WTC11 (cell line): ENCODE measurements around the gene TYMS. TPM values are rescaled to one million over a fixed set of nuclear protein-coding genes. Genes with fewer than 3 reads are reported as not detected.

Source experiments
- ATAC-seq: fragments of 200-7000 bp; cut with Tn5 transposase; 2 replicates; pipeline ENCODE4 v1.10.0; 2021; ENCODE audit warnings: mild to moderate bottlenecking, moderate library complexity
- CTCF ChIA-PET: fragments of 300-600 bp; sonication (Branson Sonifier 250); formaldehyde crosslinking; loops from one replicate; lab custom pipeline; 2021; ENCODE audit warnings: antibody characterized with exemption; lab: Charles Lee
- POLR2A ChIA-PET: fragments of 350-600 bp; sonication (Branson Sonifier 250); formaldehyde crosslinking; loops from one replicate; lab custom pipeline; 2021; ENCODE audit warnings: antibody characterized with exemption; lab: Charles Lee
- DNase-seq: peaks from one replicate; pipeline ENCODE4 v3.0.0; 2021; ENCODE audit warnings: low spot score
- H3K27ac Mint-ChIP-seq: 2 replicates; pipeline ENCODE4 v1.8.0; 2021; ENCODE audit warnings: mixed read lengths
- H3K27me3 Mint-ChIP-seq: 2 replicates; pipeline ENCODE4 v1.8.0; 2021; ENCODE audit warnings: low read depth, mild to moderate bottlenecking, moderate library complexity, mixed read lengths
- H3K36me3 Mint-ChIP-seq: 2 replicates; pipeline ENCODE4 v1.8.0; 2021; ENCODE audit warnings: mixed read lengths
- H3K4me1 Mint-ChIP-seq: 2 replicates; pipeline ENCODE4 v1.8.0; 2022; ENCODE audit warnings: mixed read lengths
- H3K4me3 Mint-ChIP-seq: 2 replicates; pipeline ENCODE4 v1.8.0; 2021; ENCODE audit warnings: mild to moderate bottlenecking, moderate library complexity, mixed read lengths
- H3K9me3 Mint-ChIP-seq: 2 replicates; pipeline ENCODE4 v1.8.0; 2021; ENCODE audit warnings: mixed read lengths
- ATF1 ChIP-seq: sonication (generic); formaldehyde crosslinking; IDR thresholded peaks from 2 replicates; pipeline ENCODE4 v1.8.1; 2023; ENCODE audit warnings: mild to moderate bottlenecking, moderate library complexity, missing genetic modification reagents
- EMX1 ChIP-seq: fragments of 250-450 bp; sonication (Bioruptor Pico); IDR thresholded peaks from 2 replicates; pipeline ENCODE4 v1.8.0; 2021; ENCODE audit warnings: mild to moderate bottlenecking
- FOXJ3 ChIP-seq: sonication (generic); formaldehyde crosslinking; IDR thresholded peaks from 2 replicates; pipeline ENCODE4 v1.9.0; 2021; ENCODE audit warnings: missing genetic modification reagents, mild to moderate bottlenecking, borderline replicate concordance
- FOXK1 ChIP-seq: sonication (generic); formaldehyde crosslinking; IDR thresholded peaks from 2 replicates; pipeline ENCODE4 v1.8.0; 2022; ENCODE audit warnings: mild to moderate bottlenecking, moderate library complexity, missing genetic modification reagents
- IRF2 ChIP-seq: sonication (generic); formaldehyde crosslinking; IDR thresholded peaks from 2 replicates; pipeline ENCODE4 v1.8.0; 2022; ENCODE audit warnings: low read depth, missing genetic modification reagents, borderline replicate concordance
- MXD4 ChIP-seq: fragments of 250-450 bp; sonication (Bioruptor Pico); IDR thresholded peaks from 2 replicates; pipeline ENCODE4 v1.8.0; 2021; ENCODE audit warnings: mild to moderate bottlenecking, moderate library complexity, borderline replicate concordance
- NFATC4 ChIP-seq: fragments of 250-450 bp; sonication (Bioruptor Pico); IDR thresholded peaks from 2 replicates; pipeline ENCODE4 v1.9.0; 2021; ENCODE audit warnings: mild to moderate bottlenecking
- NFYB ChIP-seq: sonication (generic); formaldehyde crosslinking; conservative IDR thresholded peaks from 2 replicates; pipeline ENCODE4 v1.8.0; 2022; ENCODE audit warnings: low read depth, missing genetic modification reagents
- NR2C2 ChIP-seq: sonication (generic); formaldehyde crosslinking; IDR thresholded peaks from 2 replicates; pipeline ENCODE4 v1.8.0; 2022; ENCODE audit warnings: mild to moderate bottlenecking, missing genetic modification reagents
- RELA ChIP-seq: sonication (generic); formaldehyde crosslinking; IDR thresholded peaks from 2 replicates; pipeline ENCODE4 v1.8.1; 2022; ENCODE audit warnings: missing genetic modification reagents, mild to moderate bottlenecking, borderline replicate concordance
- SOX15 ChIP-seq: fragments of 250-450 bp; sonication (Bioruptor Pico); IDR thresholded peaks from 2 replicates; pipeline ENCODE4 v1.9.0; 2021; ENCODE audit warnings: mild to moderate bottlenecking
- SP1 ChIP-seq: sonication (generic); formaldehyde crosslinking; conservative IDR thresholded peaks from 2 replicates; pipeline ENCODE4 v1.8.1; 2022; ENCODE audit warnings: missing genetic modification reagents
- TCF7 ChIP-seq: sonication (generic); formaldehyde crosslinking; IDR thresholded peaks from 2 replicates; pipeline ENCODE4 v1.8.0; 2022; ENCODE audit warnings: mild to moderate bottlenecking, low read depth, missing genetic modification reagents, moderate library complexity
- ZBTB21 ChIP-seq: sonication (generic); formaldehyde crosslinking; IDR thresholded peaks from 2 replicates; pipeline ENCODE4 v1.8.1; 2023; ENCODE audit warnings: mild to moderate bottlenecking, missing genetic modification reagents, borderline replicate concordance
- ZNF121 ChIP-seq: sonication (generic); formaldehyde crosslinking; IDR thresholded peaks from 2 replicates; pipeline ENCODE4 v1.8.0; 2023; ENCODE audit warnings: missing genetic modification reagents
- ZNF219 ChIP-seq: sonication (generic); formaldehyde crosslinking; IDR thresholded peaks from 2 replicates; pipeline ENCODE4 v1.8.0; 2023; ENCODE audit warnings: missing genetic modification reagents, mild to moderate bottlenecking, borderline replicate concordance
- ZNF396 ChIP-seq: fragments of 250-450 bp; sonication (Bioruptor Pico); IDR thresholded peaks from 2 replicates; pipeline ENCODE4 v1.8.0; 2021; ENCODE audit warnings: mild to moderate bottlenecking, moderate library complexity, borderline replicate concordance
- total RNA-seq: library from RNA; stranded (reverse); gene quantifications from 3 replicates; pipeline ENCODE4 v1.2.3, GENCODE V29; 2021
- TF ChIP-seq, protein P1 (sequence below): sonication (generic); formaldehyde crosslinking; conservative IDR thresholded peaks from 2 replicates; pipeline ENCODE4 v1.8.1; 2022; ENCODE audit warnings: mild to moderate bottlenecking, missing genetic modification reagents
- TF ChIP-seq, protein P2 (sequence below): sonication (generic); formaldehyde crosslinking; IDR thresholded peaks from 2 replicates; pipeline ENCODE4 v1.8.1; 2023; ENCODE audit warnings: mild to moderate bottlenecking, missing genetic modification reagents, moderate library complexity
- TF ChIP-seq, protein P3 (sequence below): sonication (generic); formaldehyde crosslinking; IDR thresholded peaks from 2 replicates; pipeline ENCODE4 v1.8.0; 2022; ENCODE audit warnings: mild to moderate bottlenecking, missing genetic modification reagents
- TF ChIP-seq, protein P4 (sequence below): fragments of 200-600 bp; IDR thresholded peaks from 2 replicates; pipeline ENCODE4 v1.8.0; 2022; ENCODE audit warnings: antibody characterized with exemption
- TF ChIP-seq, protein P5 (sequence below): fragments of 250-450 bp; sonication (Bioruptor Pico); IDR thresholded peaks from 2 replicates; pipeline ENCODE4 v1.8.0; 2021; ENCODE audit warnings: mild to moderate bottlenecking
- TF ChIP-seq, protein P6 (sequence below): sonication (generic); formaldehyde crosslinking; IDR thresholded peaks from 2 replicates; pipeline ENCODE4 v1.8.1; 2022; ENCODE audit warnings: mild to moderate bottlenecking, moderate library complexity, missing genetic modification reagents

TYMS gene
- total RNA-seq, 1 experiment from 2014 or later, result 86.4 TPM

DNA sequence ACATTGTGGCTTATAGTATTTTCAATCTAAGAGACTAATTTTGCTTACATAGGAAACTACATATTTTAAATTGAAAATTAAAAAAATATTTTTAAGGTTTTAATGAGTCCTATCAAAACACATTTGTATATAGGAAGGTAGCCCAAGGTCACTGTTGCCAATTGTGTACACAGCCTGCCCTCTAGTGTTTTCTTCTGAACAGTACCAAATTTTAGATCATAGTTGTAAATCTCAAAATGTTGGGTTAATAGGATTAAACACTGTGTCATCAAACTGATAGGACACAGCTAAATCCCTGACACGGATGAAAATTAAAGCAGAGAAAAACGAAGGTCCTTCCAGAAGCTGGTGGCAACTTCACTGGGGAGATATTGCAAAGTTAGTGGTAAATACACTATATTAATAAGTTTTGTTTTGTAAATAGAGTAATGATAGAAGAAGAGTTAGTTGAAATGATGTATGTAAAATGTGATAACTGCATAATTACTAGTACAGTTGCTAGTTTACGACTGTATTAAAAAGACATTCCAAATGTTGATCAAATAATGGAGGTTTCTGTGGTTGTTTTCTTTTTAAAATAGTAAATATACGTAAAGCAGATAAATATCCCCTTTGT is 41.0 kb upstream of the TYMS start:
- no peak overlapping the region for H3K4me3 Mint-ChIP-seq
- DNase-seq (no peak), ATAC-seq (no peak)
- CTCF ChIA-PET, result no interaction called here
- H3K4me1 Mint-ChIP-seq, result no peaks in the 10 kb centered on the region
- no peaks in the 10 kb centered on the region; the same call in 1 of the 2 replicates for H3K27me3 Mint-ChIP-seq
- no peaks in the 10 kb centered on the region for H3K36me3 Mint-ChIP-seq
- TF ChIP-seq, protein P1, sequence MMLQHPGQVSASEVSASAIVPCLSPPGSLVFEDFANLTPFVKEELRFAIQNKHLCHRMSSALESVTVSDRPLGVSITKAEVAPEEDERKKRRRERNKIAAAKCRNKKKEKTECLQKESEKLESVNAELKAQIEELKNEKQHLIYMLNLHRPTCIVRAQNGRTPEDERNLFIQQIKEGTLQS (CRISPR knock-in tag), result no peak
- TF ChIP-seq, protein P2, sequence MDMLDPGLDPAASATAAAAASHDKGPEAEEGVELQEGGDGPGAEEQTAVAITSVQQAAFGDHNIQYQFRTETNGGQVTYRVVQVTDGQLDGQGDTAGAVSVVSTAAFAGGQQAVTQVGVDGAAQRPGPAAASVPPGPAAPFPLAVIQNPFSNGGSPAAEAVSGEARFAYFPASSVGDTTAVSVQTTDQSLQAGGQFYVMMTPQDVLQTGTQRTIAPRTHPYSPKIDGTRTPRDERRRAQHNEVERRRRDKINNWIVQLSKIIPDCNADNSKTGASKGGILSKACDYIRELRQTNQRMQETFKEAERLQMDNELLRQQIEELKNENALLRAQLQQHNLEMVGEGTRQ (CRISPR knock-in tag), result no peak
- TF ChIP-seq IRF2 (CRISPR knock-in tag) (no peak), MXD4 (no peak), NFYB (CRISPR knock-in tag) (no peak), EMX1 (CRISPR knock-in tag) (no peak)
- TF ChIP-seq, protein P3, sequence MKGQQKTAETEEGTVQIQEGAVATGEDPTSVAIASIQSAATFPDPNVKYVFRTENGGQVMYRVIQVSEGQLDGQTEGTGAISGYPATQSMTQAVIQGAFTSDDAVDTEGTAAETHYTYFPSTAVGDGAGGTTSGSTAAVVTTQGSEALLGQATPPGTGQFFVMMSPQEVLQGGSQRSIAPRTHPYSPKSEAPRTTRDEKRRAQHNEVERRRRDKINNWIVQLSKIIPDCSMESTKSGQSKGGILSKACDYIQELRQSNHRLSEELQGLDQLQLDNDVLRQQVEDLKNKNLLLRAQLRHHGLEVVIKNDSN, result no peak
- TF ChIP-seq, protein P4, sequence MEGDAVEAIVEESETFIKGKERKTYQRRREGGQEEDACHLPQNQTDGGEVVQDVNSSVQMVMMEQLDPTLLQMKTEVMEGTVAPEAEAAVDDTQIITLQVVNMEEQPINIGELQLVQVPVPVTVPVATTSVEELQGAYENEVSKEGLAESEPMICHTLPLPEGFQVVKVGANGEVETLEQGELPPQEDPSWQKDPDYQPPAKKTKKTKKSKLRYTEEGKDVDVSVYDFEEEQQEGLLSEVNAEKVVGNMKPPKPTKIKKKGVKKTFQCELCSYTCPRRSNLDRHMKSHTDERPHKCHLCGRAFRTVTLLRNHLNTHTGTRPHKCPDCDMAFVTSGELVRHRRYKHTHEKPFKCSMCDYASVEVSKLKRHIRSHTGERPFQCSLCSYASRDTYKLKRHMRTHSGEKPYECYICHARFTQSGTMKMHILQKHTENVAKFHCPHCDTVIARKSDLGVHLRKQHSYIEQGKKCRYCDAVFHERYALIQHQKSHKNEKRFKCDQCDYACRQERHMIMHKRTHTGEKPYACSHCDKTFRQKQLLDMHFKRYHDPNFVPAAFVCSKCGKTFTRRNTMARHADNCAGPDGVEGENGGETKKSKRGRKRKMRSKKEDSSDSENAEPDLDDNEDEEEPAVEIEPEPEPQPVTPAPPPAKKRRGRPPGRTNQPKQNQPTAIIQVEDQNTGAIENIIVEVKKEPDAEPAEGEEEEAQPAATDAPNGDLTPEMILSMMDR, result peak; percentile 48; the same call in 1 of the 2 replicates
- no peaks in the 10 kb centered on the region for H3K9me3 Mint-ChIP-seq
- POLR2A ChIA-PET, result no interaction called here
- no peak overlapping the region for H3K27ac Mint-ChIP-seq

DNA sequence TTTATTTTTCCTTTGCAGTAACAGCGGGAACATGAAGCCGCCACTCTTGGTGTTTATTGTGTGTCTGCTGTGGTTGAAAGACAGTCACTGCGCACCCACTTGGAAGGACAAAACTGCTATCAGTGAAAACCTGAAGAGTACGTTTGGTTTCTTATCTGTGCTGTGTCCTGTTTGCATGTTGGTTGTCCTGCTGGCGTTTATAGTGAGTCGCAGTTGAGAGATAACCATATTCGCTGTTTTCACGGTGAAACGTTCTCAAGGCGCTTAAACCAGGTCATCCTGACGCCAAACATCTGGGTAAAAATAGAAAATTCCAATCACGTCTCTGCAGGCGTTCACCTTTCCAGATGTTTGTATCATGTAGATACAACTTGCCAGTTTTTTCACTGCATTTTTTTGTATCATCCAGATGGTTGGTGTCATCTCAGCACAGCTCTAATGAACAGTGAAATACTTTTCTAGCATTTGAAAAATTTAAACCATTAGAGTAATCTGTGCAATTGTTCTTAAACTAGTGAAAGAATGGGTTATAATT is 39.4 kb upstream of the TYMS start:
- no peak overlapping the region for H3K27ac Mint-ChIP-seq
- H3K4me3 Mint-ChIP-seq, result no peak overlapping the region
- no peak for TF ChIP-seq ZNF396
- TF ChIP-seq NR2C2, result no peak
- TF ChIP-seq TCF7, result no peak
- TF ChIP-seq, protein P5, sequence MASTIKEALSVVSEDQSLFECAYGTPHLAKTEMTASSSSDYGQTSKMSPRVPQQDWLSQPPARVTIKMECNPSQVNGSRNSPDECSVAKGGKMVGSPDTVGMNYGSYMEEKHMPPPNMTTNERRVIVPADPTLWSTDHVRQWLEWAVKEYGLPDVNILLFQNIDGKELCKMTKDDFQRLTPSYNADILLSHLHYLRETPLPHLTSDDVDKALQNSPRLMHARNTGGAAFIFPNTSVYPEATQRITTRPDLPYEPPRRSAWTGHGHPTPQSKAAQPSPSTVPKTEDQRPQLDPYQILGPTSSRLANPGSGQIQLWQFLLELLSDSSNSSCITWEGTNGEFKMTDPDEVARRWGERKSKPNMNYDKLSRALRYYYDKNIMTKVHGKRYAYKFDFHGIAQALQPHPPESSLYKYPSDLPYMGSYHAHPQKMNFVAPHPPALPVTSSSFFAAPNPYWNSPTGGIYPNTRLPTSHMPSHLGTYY, result no peak
- TF ChIP-seq ZBTB21 (CRISPR knock-in tag), result no peak
- no peaks in the 10 kb centered on the region for H3K36me3 Mint-ChIP-seq
- POLR2A ChIA-PET, result no interaction called here
- DNase-seq, result no peak
- H3K9me3 Mint-ChIP-seq, result no peaks in the 10 kb centered on the region
- CTCF ChIA-PET, result interaction anchor here (1.1 to 1.8 kb wide), 4 partner anchors 12 to 221 kb away, joined by 3 to 8 read pairs (median 6); partner anchors contain the start of gene CLUL1
- ATAC-seq, result no peak
- no peaks in the 10 kb centered on the region for H3K4me1 Mint-ChIP-seq
- H3K27me3 Mint-ChIP-seq, result no peaks in the 10 kb centered on the region

DNA sequence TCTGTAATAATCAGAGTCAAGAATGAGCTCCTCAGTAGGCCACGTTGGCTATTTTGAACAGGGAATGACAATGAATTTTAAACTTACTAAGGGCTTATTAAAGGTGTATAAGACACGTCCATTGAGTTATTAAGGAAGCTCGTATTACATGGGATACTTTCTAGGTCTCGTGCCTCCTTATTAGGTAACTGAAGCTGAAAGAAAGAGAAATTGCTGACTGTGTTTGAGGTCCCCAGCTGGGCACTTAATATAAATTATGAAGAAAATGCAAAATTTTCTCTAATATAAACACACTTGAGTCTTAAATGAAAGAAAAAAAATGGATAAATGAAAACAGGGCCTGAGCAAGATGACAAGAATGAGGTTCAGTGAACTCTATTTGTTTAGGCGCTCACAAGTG is 38.8 kb upstream of the TYMS start:
- Mint-ChIP-seq H3K4me3 (no peak overlapping the region), H3K27me3 (no peaks in the 10 kb centered on the region), H3K36me3 (no peaks in the 10 kb centered on the region), H3K9me3 (no peaks in the 10 kb centered on the region), H3K4me1 (no peaks in the 10 kb centered on the region; the same call in 1 of the 2 replicates), H3K27ac (no peak overlapping the region)
- ATAC-seq (no peak), DNase-seq (no peak)
- ChIA-PET CTCF (interaction anchor here (1.1 to 1.8 kb wide), 3 partner anchors 11 to 221 kb away, joined by 3 to 8 read pairs (median 5); partner anchors contain the start of gene CLUL1), POLR2A (no interaction called here)
- TF ChIP-seq ATF1 (CRISPR knock-in tag) (no peak), FOXK1 (CRISPR knock-in tag) (no peak), NFATC4 (CRISPR knock-in tag) (no peak), RELA (CRISPR knock-in tag) (no peak), ZNF219 (CRISPR knock-in tag) (no peak), SP1 (CRISPR knock-in tag) (no peak), SOX15 (no peak), ZNF121 (no peak), FOXJ3 (no peak)
- TF ChIP-seq, protein P6, sequence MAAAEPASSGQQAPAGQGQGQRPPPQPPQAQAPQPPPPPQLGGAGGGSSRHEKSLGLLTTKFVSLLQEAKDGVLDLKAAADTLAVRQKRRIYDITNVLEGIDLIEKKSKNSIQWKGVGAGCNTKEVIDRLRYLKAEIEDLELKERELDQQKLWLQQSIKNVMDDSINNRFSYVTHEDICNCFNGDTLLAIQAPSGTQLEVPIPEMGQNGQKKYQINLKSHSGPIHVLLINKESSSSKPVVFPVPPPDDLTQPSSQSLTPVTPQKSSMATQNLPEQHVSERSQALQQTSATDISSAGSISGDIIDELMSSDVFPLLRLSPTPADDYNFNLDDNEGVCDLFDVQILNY (CRISPR knock-in tag), result no peak
